ENCODE data around the gene NLRP3.

- no peak for TF ChIP-seq ETV6 (conservative IDR thresholded peaks at IDR 0.05 in 1 of 2, IDR thresholded peaks at IDR 0.05 in 1 of 2; ENCODE audit: borderline replicate concordance in 1 of 2, low read depth in 1 of 2)
- no peak for TF ChIP-seq EP300 (IDR thresholded peaks at IDR 0.05; ENCODE audit: borderline replicate concordance in 1 of 2, control insufficient read depth in 1 of 2, low read depth in 2 of 2, low read length in 2 of 2)
- no peak for TF ChIP-seq JUNB (IDR thresholded peaks at IDR 0.05)
- TF ChIP-seq POLR2A (IDR thresholded peaks at IDR 0.05; ENCODE audit: low read depth, low read length) = no peak
- no peak for TF ChIP-seq JUND (IDR thresholded peaks at IDR 0.05; ENCODE audit: low read depth, low read length)
- no peak for TF ChIP-seq ZSCAN29 (IDR thresholded peaks at IDR 0.05)
- no peak for TF ChIP-seq IRF5 (IDR thresholded peaks at IDR 0.05; ENCODE audit: borderline replicate concordance)
- no peak for TF ChIP-seq ZBTB4 (CRISPR knock-in tag; IDR thresholded peaks at IDR 0.05)
Observed at GRCh38 chr1:247368490-247369145, 47.4 kb upstream of the NLRP3 start.
